Fibroblast of the aortic adventitia (primary cell): Measurements from ENCODE around the gene OTOA. TPM values are rescaled to one million over a fixed set of nuclear protein-coding genes. Genes with fewer than 3 reads are reported as not detected.

Source experiments
- DNase-seq: peaks from one replicate; pipeline ENCODE4 v3.0.0-alpha.2; 2010; ENCODE audit warnings: low read depth
- H3K4me3 ChIP-seq: 2 replicates; pipeline ENCODE4 v1.5.1; 2011; ENCODE audit warnings: low read depth, mild to moderate bottlenecking, control low read depth, low read length, moderate library complexity
- CTCF ChIP-seq: IDR thresholded peaks from 2 replicates; pipeline ENCODE4 v1.5.1; 2011; ENCODE audit warnings: mild to moderate bottlenecking, low read length, control low read depth, inconsistent platforms; ENCODE audit not compliant: insufficient read depth
- total RNA-seq: library from RNA; depleted of rRNA; stranded (reverse); fragments of >200 nt; gene quantifications from 2 replicates; pipeline ENCODE4 v1.2.3, GENCODE V29; 2012; ENCODE audit warnings: low replicate concordance

OTOA gene
- total RNA-seq, 1 donor: 0.09 TPM

GRCh38 chr16:21698169-21699032 lies 34.6 kb downstream of the OTOA start:
- DNase-seq: no peak
- no peak overlapping the region for H3K4me3 ChIP-seq
- TF ChIP-seq CTCF: no peak

- no peak for TF ChIP-seq CTCF
- no peak for DNase-seq
Measured at GRCh38 chr16:21701271-21701670, 37.5 kb downstream of the OTOA start.

GRCh38 chr16:21702276-21702675 lies 38.5 kb downstream of the OTOA start:
- H3K4me3 ChIP-seq: no peak overlapping the region
- TF ChIP-seq CTCF: no peak

More at GRCh38 chr16:21701271-21701670, 37.5 kb downstream of the OTOA start:
- H3K4me3 ChIP-seq: no peak overlapping the region

GRCh38 chr16:21703156-21703555 lies 39.4 kb downstream of the OTOA start:
- no peak for DNase-seq
- no peak overlapping the region for H3K4me3 ChIP-seq
- no peak for TF ChIP-seq CTCF

More at GRCh38 chr16:21702276-21702675, 38.5 kb downstream of the OTOA start:
- no peak for DNase-seq

GRCh38 chr16:21703589-21704174 lies 39.9 kb downstream of the OTOA start:
- no peak for TF ChIP-seq CTCF
- H3K4me3 ChIP-seq: no peak overlapping the region
- DNase-seq: no peak

- no peak for TF ChIP-seq CTCF
- DNase-seq: no peak
- H3K4me3 ChIP-seq: no peak overlapping the region
Measured at GRCh38 chr16:21704266-21704665, 40.5 kb downstream of the OTOA start.

- TF ChIP-seq CTCF: no peak
- H3K4me3 ChIP-seq: no peak overlapping the region
- no peak for DNase-seq
Measured at GRCh38 chr16:21704733-21705132, 41.0 kb downstream of the OTOA start.
